ENCODE results near the gene ZNF469. TPM values are rescaled to one million over a fixed set of nuclear protein-coding genes. Genes with fewer than 3 reads are reported as not detected.

Gene ZNF469
- total RNA-seq, 1 experiment from 2014 or later: 0.50 TPM

DNA sequence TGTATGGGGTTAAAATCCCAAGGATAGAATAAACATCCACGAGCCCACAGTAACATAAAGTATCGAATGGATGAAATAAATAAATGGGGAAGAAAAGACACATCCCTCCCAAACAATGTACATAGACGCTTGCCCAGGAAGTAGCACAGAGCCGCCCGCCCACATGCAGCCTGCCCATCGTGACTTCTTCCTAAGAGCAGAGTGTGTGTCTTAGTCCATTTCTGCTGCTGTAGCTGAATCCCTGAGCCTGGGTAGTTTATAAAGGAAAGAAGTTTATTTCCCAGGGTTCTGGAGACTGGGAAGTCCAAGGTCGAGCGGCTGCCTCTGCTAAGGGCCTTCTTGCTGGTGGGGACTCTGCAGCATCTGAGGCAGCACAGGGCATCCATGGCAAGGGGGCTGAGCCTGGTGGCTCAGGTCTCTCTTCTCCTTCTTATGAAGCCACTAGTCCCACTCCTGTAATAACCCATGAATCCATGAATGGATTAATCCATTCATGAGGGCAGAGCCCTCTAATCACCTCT, 39.4 kb upstream of the ZNF469 start:
- no peak overlapping the region for H3K27ac Mint-ChIP-seq (ENCODE audit: unreplicated experiment)
- H3K4me3 Mint-ChIP-seq (ENCODE audit: low read depth, unreplicated experiment): no peak overlapping the region
- no peaks in the 10 kb centered on the region for H3K36me3 Mint-ChIP-seq (ENCODE audit: insufficient read depth, unreplicated experiment)
- DNase-seq: no peak
- TF ChIP-seq, protein P1, sequence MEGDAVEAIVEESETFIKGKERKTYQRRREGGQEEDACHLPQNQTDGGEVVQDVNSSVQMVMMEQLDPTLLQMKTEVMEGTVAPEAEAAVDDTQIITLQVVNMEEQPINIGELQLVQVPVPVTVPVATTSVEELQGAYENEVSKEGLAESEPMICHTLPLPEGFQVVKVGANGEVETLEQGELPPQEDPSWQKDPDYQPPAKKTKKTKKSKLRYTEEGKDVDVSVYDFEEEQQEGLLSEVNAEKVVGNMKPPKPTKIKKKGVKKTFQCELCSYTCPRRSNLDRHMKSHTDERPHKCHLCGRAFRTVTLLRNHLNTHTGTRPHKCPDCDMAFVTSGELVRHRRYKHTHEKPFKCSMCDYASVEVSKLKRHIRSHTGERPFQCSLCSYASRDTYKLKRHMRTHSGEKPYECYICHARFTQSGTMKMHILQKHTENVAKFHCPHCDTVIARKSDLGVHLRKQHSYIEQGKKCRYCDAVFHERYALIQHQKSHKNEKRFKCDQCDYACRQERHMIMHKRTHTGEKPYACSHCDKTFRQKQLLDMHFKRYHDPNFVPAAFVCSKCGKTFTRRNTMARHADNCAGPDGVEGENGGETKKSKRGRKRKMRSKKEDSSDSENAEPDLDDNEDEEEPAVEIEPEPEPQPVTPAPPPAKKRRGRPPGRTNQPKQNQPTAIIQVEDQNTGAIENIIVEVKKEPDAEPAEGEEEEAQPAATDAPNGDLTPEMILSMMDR (IDR thresholded peaks at IDR 0.05; ENCODE audit: unreplicated experiment): no peak
- CTCF ChIA-PET: no interaction called here
- intact Hi-C loops (cut with micrococcal nuclease; ENCODE audit: unreplicated experiment): no loop called here
- H3K9me3 Mint-ChIP-seq (ENCODE audit: low read depth, unreplicated experiment): no peaks in the 10 kb centered on the region
- BruUV-seq (replicated peaks): no TSS peak
- H3K4me1 Mint-ChIP-seq (ENCODE audit: low read depth, unreplicated experiment): no peaks in the 10 kb centered on the region
- peaks cover 32% of the 10 kb centered on the region for H3K27me3 Mint-ChIP-seq (ENCODE audit: unreplicated experiment)

GRCh38 chr16:88344411-88345030, 38.2 kb upstream of the ZNF469 start:
- intact Hi-C loops (cut with micrococcal nuclease; ENCODE audit: unreplicated experiment): no loop called here
- Mint-ChIP-seq H3K27me3 (ENCODE audit: unreplicated experiment) (peaks cover 32% of the 10 kb centered on the region), H3K27ac (ENCODE audit: unreplicated experiment) (no peak overlapping the region), H3K9me3 (ENCODE audit: low read depth, unreplicated experiment) (no peaks in the 10 kb centered on the region), H3K36me3 (ENCODE audit: insufficient read depth, unreplicated experiment) (no peaks in the 10 kb centered on the region), H3K4me3 (ENCODE audit: low read depth, unreplicated experiment) (no peak overlapping the region), H3K4me1 (ENCODE audit: low read depth, unreplicated experiment) (no peaks in the 10 kb centered on the region)
- CTCF ChIA-PET: no interaction called here
- BruUV-seq (replicated peaks): no TSS peak
- TF ChIP-seq, protein P1 (IDR thresholded peaks at IDR 0.05; ENCODE audit: unreplicated experiment): no peak
- DNase-seq: no peak

DNA sequence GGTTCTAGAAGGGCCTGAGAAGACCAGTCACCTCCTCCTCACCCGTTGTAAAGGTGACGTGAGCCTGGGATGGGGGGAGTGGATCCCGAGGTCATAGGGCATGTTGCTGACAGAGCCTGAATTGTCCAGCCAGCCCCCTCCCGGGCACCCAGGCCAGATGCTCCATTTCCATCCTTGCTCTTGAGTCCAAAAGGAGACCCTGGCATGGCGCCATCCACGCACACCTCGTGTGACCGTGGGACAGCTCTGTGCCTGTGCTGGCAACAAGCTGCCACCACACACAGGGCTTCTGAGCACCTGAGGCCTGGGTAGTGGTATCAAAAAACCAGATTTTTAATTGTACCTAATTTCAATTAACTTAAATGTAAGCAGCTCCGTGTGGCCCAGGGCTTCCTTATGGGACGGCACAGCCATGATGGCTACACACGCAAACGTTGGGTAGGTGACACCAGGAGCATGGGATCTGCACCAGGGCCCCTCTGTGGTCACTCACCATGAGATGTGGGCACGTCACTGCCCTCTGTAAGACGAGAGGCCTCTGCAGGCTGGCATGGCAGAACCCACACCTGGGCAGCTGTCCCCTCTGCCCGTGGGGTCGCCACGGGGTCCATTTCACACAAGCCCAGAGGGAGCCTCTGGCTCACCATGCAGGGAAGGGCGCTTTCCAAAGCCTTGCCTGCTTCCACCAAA, 37.6 kb upstream of the ZNF469 start:
- H3K27ac Mint-ChIP-seq (ENCODE audit: unreplicated experiment): no peak overlapping the region
- peaks cover 28% of the 10 kb centered on the region for H3K27me3 Mint-ChIP-seq (ENCODE audit: unreplicated experiment)
- intact Hi-C loops (cut with micrococcal nuclease; ENCODE audit: unreplicated experiment): no loop called here
- CTCF ChIA-PET: no interaction called here
- no peaks in the 10 kb centered on the region for H3K36me3 Mint-ChIP-seq (ENCODE audit: insufficient read depth, unreplicated experiment)
- DNase-seq: no peak
- no peaks in the 10 kb centered on the region for H3K9me3 Mint-ChIP-seq (ENCODE audit: low read depth, unreplicated experiment)
- TF ChIP-seq, protein P1 (IDR thresholded peaks at IDR 0.05; ENCODE audit: unreplicated experiment): no peak
- H3K4me1 Mint-ChIP-seq (ENCODE audit: low read depth, unreplicated experiment): no peaks in the 10 kb centered on the region
- no peak overlapping the region for H3K4me3 Mint-ChIP-seq (ENCODE audit: low read depth, unreplicated experiment)
- no TSS peak for BruUV-seq (replicated peaks)

DNA sequence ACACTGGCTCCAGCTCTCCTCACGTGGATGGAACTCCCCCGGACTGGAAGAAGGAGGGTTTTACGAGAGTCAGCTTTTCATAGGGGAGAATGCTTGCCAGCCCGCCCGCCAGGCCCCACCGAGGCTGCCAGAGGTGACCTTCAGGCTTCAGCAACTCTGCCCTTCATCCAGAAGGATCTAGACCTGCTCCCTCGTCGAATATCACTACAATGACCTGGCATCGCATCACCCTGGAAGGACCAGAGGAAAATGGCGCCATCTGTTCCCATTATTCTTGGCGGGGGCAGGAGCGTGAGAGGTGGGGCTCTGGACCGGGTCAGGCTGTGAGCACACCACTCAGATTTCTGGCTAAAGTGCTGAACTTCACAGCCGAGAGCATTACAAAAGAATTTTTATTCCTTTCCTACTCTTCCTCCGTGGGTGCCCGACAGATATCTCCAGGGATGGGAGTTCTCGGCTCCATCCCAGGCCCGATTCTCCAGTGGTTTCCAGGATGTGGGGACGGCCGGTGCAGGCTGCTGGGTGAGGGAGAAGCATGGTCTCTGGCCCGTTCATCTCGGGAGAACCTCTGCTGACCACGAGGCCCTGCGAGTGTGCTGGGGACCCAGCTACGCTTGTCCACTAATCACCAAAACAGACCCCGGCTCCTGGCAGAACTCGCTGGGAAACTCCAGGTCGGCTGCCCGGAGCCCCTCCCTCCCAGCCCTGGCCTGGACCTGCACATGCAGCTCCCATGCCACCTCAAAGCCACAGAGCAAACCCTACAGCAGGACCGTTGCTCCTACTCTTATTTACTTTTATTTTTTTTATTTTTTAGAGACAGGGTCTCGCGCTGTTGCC, 36.8 kb upstream of the ZNF469 start:
- peaks cover 20% of the 10 kb centered on the region for H3K27me3 Mint-ChIP-seq (ENCODE audit: unreplicated experiment)
- H3K4me1 Mint-ChIP-seq (ENCODE audit: low read depth, unreplicated experiment): no peaks in the 10 kb centered on the region
- no peak for DNase-seq
- H3K9me3 Mint-ChIP-seq (ENCODE audit: low read depth, unreplicated experiment): no peaks in the 10 kb centered on the region
- no peak overlapping the region for H3K27ac Mint-ChIP-seq (ENCODE audit: unreplicated experiment)
- intact Hi-C loops (cut with micrococcal nuclease; ENCODE audit: unreplicated experiment): no loop called here
- no TSS peak for BruUV-seq (replicated peaks)
- H3K4me3 Mint-ChIP-seq (ENCODE audit: low read depth, unreplicated experiment): no peak overlapping the region
- CTCF ChIA-PET: no interaction called here
- TF ChIP-seq, protein P1 (IDR thresholded peaks at IDR 0.05; ENCODE audit: unreplicated experiment): no peak
- H3K36me3 Mint-ChIP-seq (ENCODE audit: insufficient read depth, unreplicated experiment): no peaks in the 10 kb centered on the region

Data from Calu3 (cell line).